SK-N-SH (cell line): ENCODE measurements around the gene HOXC13. TPM values are rescaled to one million over a fixed set of nuclear protein-coding genes. Genes with fewer than 3 reads are reported as not detected.

ENCODE experiments used
- CTCF ChIA-PET: fragments of 300-600, 350-600 bp; formaldehyde crosslinking; extraction: SDS; loops from one replicate; lab custom pipeline; 2021; lab: Yijun Ruan, JAX
- POLR2A ChIA-PET: fragments of 350-600 bp; sonication (Branson Sonifier 250); formaldehyde crosslinking; extraction: SDS; loops from one replicate; lab custom pipeline; 2020; ENCODE audit warnings: antibody characterized with exemption, inconsistent platforms; lab: Yijun Ruan, JAX
- DNase-seq: peaks from one replicate; pipeline ENCODE4 v3.0.0; 2012
- H2AFZ ChIP-seq: fragments of 200-600 bp; sonication (generic); 2 replicates; pipeline ENCODE4 v1.8.1; 2016; ENCODE audit warnings: antibody characterized with exemption, mild to moderate bottlenecking, low read depth
- H3F3A ChIP-seq: fragments of 200-600 bp; sonication (generic); replicated peaks from 2 replicates; pipeline ENCODE3; 2016; ENCODE audit warnings: antibody characterized with exemption, mild to moderate bottlenecking; ENCODE audit not compliant: insufficient read depth
- H3K27ac ChIP-seq, 2 experiments: fragments of 200-500 bp in 1 of 2; fragments of 200-600 bp in 1 of 2; sonication (Bioruptor generic) in 1 of 2; sonication (generic), shearing (Covaris generic) in 1 of 2; 2 replicates each; pipeline versions ENCODE4 v1.5.1 to v1.6.1; 2014 to 2016; ENCODE audit warnings: low read depth in 2 of 2, inconsistent platforms in 1 of 2, low read length in 1 of 2, mild to moderate bottlenecking in 1 of 2, mixed read lengths in 1 of 2
- H3K27me3 ChIP-seq: fragments of 200-600 bp; sonication (generic), shearing (Covaris generic); 2 replicates; pipeline ENCODE4 v1.6.1; 2016; ENCODE audit warnings: mixed run types; ENCODE audit not compliant: insufficient read depth
- H3K36me3 ChIP-seq, 2 experiments: fragments of 200-500 bp in 1 of 2; fragments of 200-600 bp in 1 of 2; sonication (Bioruptor generic) in 1 of 2; sonication (generic) in 1 of 2; replicated peaks in 1 of 2; 2 replicates each; pipeline versions ENCODE3 to v1.5.1; 2014 to 2016; ENCODE audit warnings: low read length in 1 of 2, mild to moderate bottlenecking in 1 of 2; ENCODE audit not compliant: insufficient read depth in 2 of 2, control insufficient read depth in 1 of 2
- H3K4me1 ChIP-seq, 2 experiments: fragments of 200-500 bp in 1 of 2; fragments of 200-600 bp in 1 of 2; sonication (Bioruptor generic) in 1 of 2; sonication (generic), shearing (Covaris generic) in 1 of 2; 2 replicates each; pipeline versions ENCODE4 v1.5.1 to v1.6.1; 2014 to 2016; ENCODE audit warnings: low read depth in 1 of 2, low read length in 1 of 2, mixed run types in 1 of 2; ENCODE audit not compliant: insufficient read depth in 2 of 2, control insufficient read depth in 1 of 2
- H3K4me2 ChIP-seq: fragments of 200-600 bp; sonication (generic), shearing (Covaris generic); 2 replicates; pipeline ENCODE4 v1.6.1; 2017; ENCODE audit warnings: mixed run types
- H3K4me3 ChIP-seq, 2 experiments: fragments of 200-500 bp in 1 of 2; fragments of 200-600 bp in 1 of 2; sonication (Bioruptor generic) in 1 of 2; sonication (generic), shearing (Covaris generic) in 1 of 2; 2 replicates each; pipeline versions ENCODE4 v1.5.1 to v1.8.1; 2014 to 2016; ENCODE audit warnings: low read depth in 2 of 2, inconsistent platforms in 1 of 2, low read length in 1 of 2, mild to moderate bottlenecking in 1 of 2, mixed read lengths in 1 of 2, moderate library complexity in 1 of 2
- H3K79me2 ChIP-seq: fragments of 200-600 bp; sonication (generic); 2 replicates; pipeline ENCODE4 v1.8.1; 2017; ENCODE audit warnings: mild to moderate bottlenecking; ENCODE audit not compliant: insufficient read depth
- H3K9ac ChIP-seq: fragments of 200-600 bp; sonication (generic); 2 replicates; pipeline ENCODE4 v1.6.1; 2017; ENCODE audit warnings: mixed run types
- H3K9me2 ChIP-seq: fragments of 200-600 bp; sonication (generic); 2 replicates; pipeline ENCODE4 v1.6.1; 2017; ENCODE audit warnings: mixed run types
- H3K9me3 ChIP-seq: fragments of 200-600 bp; sonication (generic); 2 replicates; pipeline ENCODE4 v1.6.1; 2017; ENCODE audit warnings: mixed run types, mild to moderate bottlenecking, moderate library complexity
- H4K20me1 ChIP-seq: fragments of 200-600 bp; sonication (generic); 2 replicates; pipeline ENCODE4 v1.6.1; 2017; ENCODE audit warnings: mild to moderate bottlenecking, mixed run types; ENCODE audit not compliant: insufficient read depth
- EZH2phosphoT487 ChIP-seq: fragments of 200-600 bp; sonication (generic); IDR thresholded peaks from 2 replicates; pipeline ENCODE4 v1.6.1; 2017; ENCODE audit warnings: low read depth, mixed run types, mild to moderate bottlenecking, antibody characterized with exemption, moderate library complexity, borderline replicate concordance
- JUND ChIP-seq: IDR thresholded peaks from 2 replicates; pipeline ENCODE4 v1.4.0; 2012
- MXI1 ChIP-seq: IDR thresholded peaks from 2 replicates; pipeline ENCODE4 v1.6.1; 2012; ENCODE audit warnings: mild to moderate bottlenecking, low read depth, low read length, improper control_type of control experiment
- POLR2AphosphoS5 ChIP-seq: IDR thresholded peaks from 2 replicates; pipeline ENCODE4 v1.6.1; 2012; ENCODE audit warnings: low read depth, low read length
- RFX5 ChIP-seq: IDR thresholded peaks from 2 replicates; pipeline ENCODE4 v1.6.1; 2012; ENCODE audit warnings: mild to moderate bottlenecking, improper control_type of control experiment, low read length
- SMC3 ChIP-seq: IDR thresholded peaks from 2 replicates; pipeline ENCODE4 v1.6.1; 2012; ENCODE audit warnings: low read depth, low read length, improper control_type of control experiment
- TEAD4 ChIP-seq: IDR thresholded peaks from 2 replicates; pipeline ENCODE4 v1.4.0; 2012; ENCODE audit warnings: mild to moderate bottlenecking, borderline replicate concordance; ENCODE audit not compliant: insufficient read depth
- YY1 ChIP-seq: IDR thresholded peaks from 2 replicates; pipeline ENCODE4 v1.4.0; 2012; ENCODE audit warnings: low read depth, mild to moderate bottlenecking
- WGBS: methylation state at CpG from one replicate; pipeline ENCODE4 v1.1.6; 2017; ENCODE audit warnings: low lambda C conversion rate; 5-methylcytosine and 5-hydroxymethylcytosine counted together
- polyA plus RNA-seq, 3 experiments: library from polyadenylated mRNA; depleted of rRNA; stranded (reverse); fragments of >200 nt; gene quantifications; 2 replicates each; pipeline ENCODE4 v1.2.3, GENCODE V29; 2012
- TF ChIP-seq, protein P1 (sequence below): IDR thresholded peaks from 2 replicates; pipeline ENCODE4 v1.4.0; 2012; ENCODE audit warnings: low read depth, borderline replicate concordance
- TF ChIP-seq, protein P2 (sequence below): IDR thresholded peaks from 2 replicates; pipeline ENCODE4 v1.4.0; 2012; ENCODE audit warnings: low read depth, borderline replicate concordance
- TF ChIP-seq, protein P3 (sequence below): fragments of 150-350 bp; IDR thresholded peaks from 2 replicates; pipeline ENCODE4 v1.6.1; 2017; ENCODE audit warnings: antibody characterized with exemption, low read length, low read depth, borderline replicate concordance

Gene HOXC13
- polyA plus RNA-seq, 1 of the 3 experiments (the other 2 are of a cell fraction): not detected

DNA sequence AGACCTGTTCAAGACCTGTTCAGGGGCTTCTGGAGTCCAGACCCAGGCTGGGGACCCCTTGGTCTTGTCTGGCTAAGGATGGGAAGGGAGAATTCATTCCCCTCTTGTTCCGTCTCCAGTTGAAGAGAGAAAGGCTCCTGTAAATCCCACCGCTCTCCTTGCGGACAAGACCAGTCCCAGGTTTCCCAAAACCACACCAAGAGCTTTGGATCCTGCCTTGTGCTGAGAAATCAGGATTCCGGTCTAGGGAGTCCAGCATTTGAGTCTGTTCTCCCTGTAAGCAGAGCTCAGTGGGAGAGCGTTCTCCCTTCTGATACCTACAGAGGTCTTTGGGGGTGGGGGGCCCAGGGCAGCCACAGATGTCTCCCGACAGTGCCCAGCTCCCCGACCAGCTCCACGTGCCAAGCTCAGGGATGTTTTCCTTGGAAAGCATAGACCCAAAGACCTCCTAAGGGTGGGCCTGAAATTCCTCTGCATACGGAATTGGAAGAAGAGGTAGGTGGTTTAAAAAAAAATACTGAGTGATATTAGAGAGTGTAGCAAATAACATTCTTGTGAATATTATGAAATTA is 1.9 kb downstream of the HOXC13 start:
- H4K20me1 ChIP-seq: no peaks in the 10 kb centered on the region
- H3K36me3 ChIP-seq: no peaks in the 10 kb centered on the region
- no peak overlapping the region for H3K27ac ChIP-seq
- peaks cover 98% of the 10 kb centered on the region for H3K27me3 ChIP-seq
- H3K4me3 ChIP-seq: no peak overlapping the region
- H3K9ac ChIP-seq: no peak overlapping the region
- H3K9me2 ChIP-seq: no peaks in the 10 kb centered on the region
- H3K79me2 ChIP-seq: no peaks in the 10 kb centered on the region
- ChIA-PET CTCF (interaction anchor here (0.7 to 4.9 kb wide), 6 partner anchors 9 to 266 kb away, joined by 3 to 16 read pairs (median 3); no protein-coding TSS in a partner anchor), POLR2A (no interaction called here)
- DNase-seq: no peak
- H3K9me3 ChIP-seq: no peaks in the 10 kb centered on the region
- no peak overlapping the region for H3K4me2 ChIP-seq
- TF ChIP-seq YY1 (no peak), RFX5 (no peak), EZH2phosphoT487 (no peak)
- TF ChIP-seq, protein P1, sequence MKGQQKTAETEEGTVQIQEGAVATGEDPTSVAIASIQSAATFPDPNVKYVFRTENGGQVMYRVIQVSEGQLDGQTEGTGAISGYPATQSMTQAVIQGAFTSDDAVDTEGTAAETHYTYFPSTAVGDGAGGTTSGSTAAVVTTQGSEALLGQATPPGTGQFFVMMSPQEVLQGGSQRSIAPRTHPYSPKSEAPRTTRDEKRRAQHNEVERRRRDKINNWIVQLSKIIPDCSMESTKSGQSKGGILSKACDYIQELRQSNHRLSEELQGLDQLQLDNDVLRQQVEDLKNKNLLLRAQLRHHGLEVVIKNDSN: no peak
- TF ChIP-seq, protein P2, sequence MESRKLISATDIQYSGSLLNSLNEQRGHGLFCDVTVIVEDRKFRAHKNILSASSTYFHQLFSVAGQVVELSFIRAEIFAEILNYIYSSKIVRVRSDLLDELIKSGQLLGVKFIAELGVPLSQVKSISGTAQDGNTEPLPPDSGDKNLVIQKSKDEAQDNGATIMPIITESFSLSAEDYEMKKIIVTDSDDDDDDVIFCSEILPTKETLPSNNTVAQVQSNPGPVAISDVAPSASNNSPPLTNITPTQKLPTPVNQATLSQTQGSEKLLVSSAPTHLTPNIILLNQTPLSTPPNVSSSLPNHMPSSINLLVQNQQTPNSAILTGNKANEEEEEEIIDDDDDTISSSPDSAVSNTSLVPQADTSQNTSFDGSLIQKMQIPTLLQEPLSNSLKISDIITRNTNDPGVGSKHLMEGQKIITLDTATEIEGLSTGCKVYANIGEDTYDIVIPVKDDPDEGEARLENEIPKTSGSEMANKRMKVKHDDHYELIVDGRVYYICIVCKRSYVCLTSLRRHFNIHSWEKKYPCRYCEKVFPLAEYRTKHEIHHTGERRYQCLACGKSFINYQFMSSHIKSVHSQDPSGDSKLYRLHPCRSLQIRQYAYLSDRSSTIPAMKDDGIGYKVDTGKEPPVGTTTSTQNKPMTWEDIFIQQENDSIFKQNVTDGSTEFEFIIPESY: no peak
- TF ChIP-seq, protein P3, sequence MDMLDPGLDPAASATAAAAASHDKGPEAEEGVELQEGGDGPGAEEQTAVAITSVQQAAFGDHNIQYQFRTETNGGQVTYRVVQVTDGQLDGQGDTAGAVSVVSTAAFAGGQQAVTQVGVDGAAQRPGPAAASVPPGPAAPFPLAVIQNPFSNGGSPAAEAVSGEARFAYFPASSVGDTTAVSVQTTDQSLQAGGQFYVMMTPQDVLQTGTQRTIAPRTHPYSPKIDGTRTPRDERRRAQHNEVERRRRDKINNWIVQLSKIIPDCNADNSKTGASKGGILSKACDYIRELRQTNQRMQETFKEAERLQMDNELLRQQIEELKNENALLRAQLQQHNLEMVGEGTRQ: no peak
- H3F3A ChIP-seq: no peaks in the 10 kb centered on the region
- H3K4me1 ChIP-seq: no peaks in the 10 kb centered on the region; a peak in 1 of 4 replicates
- 25% methylated on average over 9 of the region's 9 CpGs for WGBS
- H2AFZ ChIP-seq: no peak overlapping the region

DNA sequence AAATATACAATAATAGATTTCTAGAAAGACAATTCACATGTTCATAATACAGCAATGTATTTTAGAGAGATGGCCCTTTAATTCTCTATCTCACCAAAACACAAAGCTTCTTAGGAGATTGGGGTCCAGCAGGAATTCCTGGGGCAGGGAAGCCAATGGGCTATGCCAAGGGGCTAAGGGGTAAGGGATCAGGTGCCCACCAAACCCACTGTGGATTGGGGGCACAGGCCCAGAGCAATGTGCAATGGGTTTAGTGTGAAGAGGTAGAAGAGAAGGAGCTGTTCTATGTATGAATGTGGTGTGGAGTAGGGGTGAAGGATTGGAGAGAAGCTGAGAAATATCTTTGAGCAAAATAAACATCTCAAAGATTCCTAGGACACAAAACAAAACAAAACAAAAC is 2.6 kb downstream of the HOXC13 start:
- ChIA-PET POLR2A (no interaction called here), CTCF (interaction anchor here (0.8 to 4.9 kb wide), 4 partner anchors 8 to 195 kb away, joined by 3 to 16 read pairs (median 4); no protein-coding TSS in a partner anchor)
- H3K4me1 ChIP-seq: no peaks in the 10 kb centered on the region; a peak in 1 of 4 replicates
- H3K27me3 ChIP-seq: peaks cover 98% of the 10 kb centered on the region
- no peak overlapping the region for H2AFZ ChIP-seq
- H3K4me3 ChIP-seq: no peak overlapping the region
- no peak for DNase-seq
- no peaks in the 10 kb centered on the region for H3K36me3 ChIP-seq
- no peaks in the 10 kb centered on the region for H3K9me3 ChIP-seq
- no peaks in the 10 kb centered on the region for H4K20me1 ChIP-seq
- H3K79me2 ChIP-seq: no peaks in the 10 kb centered on the region
- no peak overlapping the region for H3K4me2 ChIP-seq
- H3K27ac ChIP-seq: no peak overlapping the region
- no peaks in the 10 kb centered on the region for H3F3A ChIP-seq
- TF ChIP-seq JUND (no peak), POLR2AphosphoS5 (no peak), MXI1 (no peak), TEAD4 (no peak), SMC3 (no peak)
- TF ChIP-seq, all 33 proteins: peak for 0
- Histone ChIP-seq H3K9ac (no peak overlapping the region), H3K9me2 (no peaks in the 10 kb centered on the region)
